K562 (cell line): ENCODE data around the gene TARBP2. TPM values are rescaled to one million over a fixed set of nuclear protein-coding genes. Genes with fewer than 3 reads are reported as not detected.

Source experiments
- ATAC-seq: fragments of 200-7000 bp; cut with Tn5 transposase; 3 replicates; pipeline ENCODE4 v1.9.1; 2020; ENCODE audit warnings: moderate library complexity
- BruUV-seq: library from RNA; stranded (reverse); fragments of 400-500 nt; replicated peaks from 2 replicates; lab custom pipeline; 2021; lab: Mats Ljungman, UMichigan
- CTCF ChIA-PET: fragments of 300-600 bp; formaldehyde crosslinking; extraction: SDS; loops from one replicate; lab custom pipeline; 2021; ENCODE audit warnings: low intra/inter-chr PET ratio; lab: Yijun Ruan, JAX
- POLR2A ChIA-PET: fragments of 300-600, 350-650 bp; sonication (Branson Sonifier 250); formaldehyde crosslinking; extraction: SDS; loops from one replicate; lab custom pipeline; 2021; ENCODE audit warnings: antibody characterized with exemption, inconsistent platforms; lab: Yijun Ruan, JAX
- DNase-seq, 4 experiments: peaks; one replicate each; pipeline versions ENCODE4 v3.0.0 to v3.0.0-alpha.2; 2011 to 2018; ENCODE audit warnings: low spot score in 3 of 4, mixed read lengths in 3 of 4; ENCODE audit errors: extremely low read depth in 1 of 4
- FAIRE-seq: peaks from 2 replicates; lab custom pipeline; 2011; peaks lifted over from hg19 to GRCh38; lab: Jason Lieb, UNC
- H2AFZ ChIP-seq: 2 replicates; pipeline ENCODE4 v1.6.0; 2011; ENCODE audit warnings: low read depth, low read length, control low read depth, inconsistent platforms
- H3K27ac ChIP-seq: fragments of 200-600 bp; 3 replicates; pipeline ENCODE4 v1.8.0; 2011; ENCODE audit warnings: low read depth, mild to moderate bottlenecking, control low read depth, inconsistent platforms, low read length, moderate library complexity, mixed read lengths; ENCODE audit errors: extremely low read depth
- H3K27me3 ChIP-seq, 2 experiments: fragments of 300-600 bp in 1 of 2; 2 replicates in 1 of 2; 3 replicates in 1 of 2; pipeline versions ENCODE4 v1.6.0 to v1.8.0; 2011; ENCODE audit warnings: inconsistent platforms in 2 of 2, low read length in 2 of 2, mild to moderate bottlenecking in 1 of 2, mixed read lengths in 1 of 2, moderate library complexity in 1 of 2; ENCODE audit not compliant: control insufficient read depth in 2 of 2, insufficient read depth in 2 of 2
- H3K36me3 ChIP-seq: fragments of 300-600 bp; 3 replicates; pipeline ENCODE4 v1.8.0; 2011; ENCODE audit warnings: mild to moderate bottlenecking, low read length, inconsistent platforms; ENCODE audit not compliant: control insufficient read depth, insufficient read depth
- H3K4me1 ChIP-seq, 2 experiments: fragments of 200-600 bp in 1 of 2; replicated peaks in 1 of 2; 2 replicates in 1 of 2; 3 replicates in 1 of 2; pipeline versions ENCODE4 v1.5.1 to v1.8.0; 2011; ENCODE audit warnings: inconsistent platforms in 2 of 2, low read length in 2 of 2, mild to moderate bottlenecking in 1 of 2, mixed read lengths in 1 of 2, moderate library complexity in 1 of 2; ENCODE audit not compliant: control insufficient read depth in 2 of 2, insufficient read depth in 2 of 2
- H3K4me2 ChIP-seq: 2 replicates; pipeline ENCODE4 v1.6.1; 2011; ENCODE audit warnings: low read length, control low read depth, inconsistent platforms, mixed read lengths; ENCODE audit not compliant: insufficient read depth
- H3K4me3 ChIP-seq: fragments of 200-600 bp; sonication (generic), shearing (Covaris generic); 2 replicates; pipeline ENCODE4 v1.5.1; 2016; ENCODE audit warnings: control low read depth, inconsistent platforms
- H3K79me2 ChIP-seq: fragments of 200-600 bp; 3 replicates; pipeline ENCODE4 v1.8.0; 2011; ENCODE audit warnings: low read length, inconsistent platforms; ENCODE audit not compliant: control insufficient read depth, insufficient read depth
- H3K9ac ChIP-seq, 2 experiments: 2 replicates each; pipeline versions ENCODE4 v1.6.0 to v1.6.1; 2011; ENCODE audit warnings: low read depth in 2 of 2, low read length in 2 of 2, control low read depth in 1 of 2, inconsistent platforms in 1 of 2, mild to moderate bottlenecking in 1 of 2, mixed read lengths in 1 of 2; ENCODE audit not compliant: insufficient read depth in 1 of 2
- H3K9me1 ChIP-seq: one replicate; pipeline ENCODE4 v1.6.0; 2011; ENCODE audit warnings: inconsistent platforms, mild to moderate bottlenecking, low read length, moderate library complexity; ENCODE audit not compliant: control insufficient read depth, insufficient read depth
- H3K9me3 ChIP-seq: replicated peaks from 2 replicates; pipeline ENCODE4 v1.5.1; 2011; ENCODE audit warnings: low read depth, low read length, inconsistent platforms; ENCODE audit not compliant: control insufficient read depth, insufficient read depth
- H4K20me1 ChIP-seq: replicated peaks from 2 replicates; pipeline ENCODE4 v1.6.1; 2011; ENCODE audit warnings: low read length, inconsistent platforms, mixed read lengths; ENCODE audit not compliant: control insufficient read depth, insufficient read depth
- BRD9 ChIP-seq: fragments of 450-650 bp; IDR thresholded peaks from 2 replicates; pipeline ENCODE4 v1.6.1; 2018; ENCODE audit warnings: low read depth; ENCODE audit not compliant: partially characterized antibody
- GATA2 ChIP-seq: sonication (generic); formaldehyde crosslinking; IDR thresholded peaks from 2 replicates; pipeline ENCODE4 v1.4.0; 2020; ENCODE audit warnings: mild to moderate bottlenecking, missing genetic modification reagents
- HDGF ChIP-seq: fragments of 450-650 bp; IDR thresholded peaks from 2 replicates; pipeline ENCODE4 v1.6.1; 2016
- MCM7 ChIP-seq, 2 experiments: fragments of 450-650 bp; IDR thresholded peaks; 2 replicates each; pipeline ENCODE4 v1.6.1; 2016 to 2018
- RBFOX2 ChIP-seq: fragments of 200-400 bp; formaldehyde crosslinking; IDR thresholded peaks from 2 replicates; pipeline ENCODE4 v1.6.1; 2017; ENCODE audit warnings: low read depth, mild to moderate bottlenecking, low read length, moderate library complexity
- WGBS: fragments of 100-300 bp; shearing (Covaris generic); methylation state at CpG from one replicate; pipeline ENCODE4 v1.1.6; 2016; ENCODE audit warnings: low coverage, mixed read lengths; ENCODE audit not compliant: insufficient coverage; ENCODE audit errors: missing lambda C conversion rate; 5-methylcytosine and 5-hydroxymethylcytosine counted together
- in situ Hi-C: fragments of 300-500 bp; cut with MboI; formaldehyde crosslinking; loops from 4 replicates; pipeline ENCODE4 v1.15.0; 2018; ENCODE audit warnings: inconsistent platforms, mixed read lengths
- intact Hi-C: fragments of 100-400 bp; cut with micrococcal nuclease; formaldehyde crosslinking; loops from 2 replicates; pipeline ENCODE4 v1.14.2; 2022
- polyA plus RNA-seq, 8 experiments: library from polyadenylated mRNA; depleted of rRNA in 4 of 8; stranded (reverse) in 5 of 8; unstranded in 3 of 8; fragments of >200 nt; fragmentation: Nextera tagmentation in 2 of 8; fragmentation: Illumina TruSeq in 1 of 8; extraction: Ambion mirVana in 2 of 8; extraction: Trizol in 1 of 8; gene quantifications; 2 replicates each; pipeline versions ENCODE4 v1.2.1 to v1.2.3, GENCODE V29; 2011 to 2014; ENCODE audit warnings: inconsistent platforms in 1 of 8, missing spikeins in 1 of 8
- total RNA-seq, 7 experiments: library from RNA; depleted of rRNA in 6 of 7; stranded (reverse); fragments of >200 nt in 6 of 7; fragmentation: Illumina TruSeq in 2 of 7; extraction: Trizol in 2 of 7; gene quantifications; 2 replicates each; pipeline versions ENCODE4 v1.2.1 to v1.2.3, GENCODE V29; 2011 to 2021; ENCODE audit warnings: low replicate concordance in 1 of 7
- TF ChIP-seq, protein P1 (sequence below): conservative IDR thresholded peaks from 2 replicates; pipeline ENCODE4 v1.6.1; 2011; ENCODE audit warnings: low read depth, mild to moderate bottlenecking, low read length; ENCODE audit not compliant: control insufficient read depth

TARBP2 gene
- total and polyA plus RNA-seq, 9 of the 15 experiments (the other 6 are each of a cell fraction or from before 2014, with no cell fraction given): 5.6 to 69.0 (median 44.6) TPM

DNA sequence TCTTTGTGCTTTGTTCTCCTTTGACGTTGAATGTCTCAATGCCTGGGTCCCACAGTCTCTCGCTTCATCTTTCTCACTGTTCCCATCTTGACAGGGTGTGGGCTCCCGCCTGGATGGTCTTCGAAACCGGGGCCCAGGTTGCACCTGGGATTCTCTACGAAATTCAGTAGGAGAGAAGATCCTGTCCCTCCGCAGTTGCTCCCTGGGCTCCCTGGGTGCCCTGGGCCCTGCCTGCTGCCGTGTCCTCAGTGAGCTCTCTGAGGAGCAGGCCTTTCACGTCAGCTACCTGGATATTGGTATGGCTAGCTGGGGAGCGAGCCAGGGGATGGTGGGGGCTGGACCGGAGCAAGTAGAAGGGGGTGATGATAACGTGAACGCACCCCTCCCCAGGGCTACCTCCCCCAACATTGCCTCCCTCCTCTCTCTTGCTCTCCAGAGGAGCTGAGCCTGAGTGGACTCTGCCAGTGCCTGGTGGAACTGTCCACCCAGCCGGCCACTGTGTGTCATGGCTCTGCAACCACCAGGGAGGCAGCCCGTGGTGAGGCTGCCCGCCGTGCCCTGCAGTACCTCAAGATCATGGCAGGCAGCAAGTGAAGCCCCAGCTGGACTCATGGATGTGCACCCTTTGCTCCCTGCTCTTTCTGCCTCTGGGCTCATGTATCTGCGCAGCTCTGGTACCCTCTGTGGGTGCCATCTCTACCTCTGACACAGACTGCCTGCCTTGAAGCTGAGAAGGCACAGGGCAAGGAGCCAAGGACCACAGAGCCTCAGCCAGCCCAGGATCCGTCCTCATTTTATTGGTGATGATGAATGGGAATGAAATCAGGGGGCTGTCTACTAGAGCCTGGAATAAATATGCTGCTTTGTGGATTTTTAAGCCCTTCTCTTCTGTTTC, 4.7 kb downstream of the TARBP2 start:
- Histone ChIP-seq H3K4me1 (peaks cover 16 to 25% of the 10 kb centered on the region in 2 experiments; a peak in 4 of 5 replicates), H3K4me3 (no peak overlapping the region), H2AFZ (no peak overlapping the region), H3K9me1 (no peaks in the 10 kb centered on the region), H4K20me1 (no peaks in the 10 kb centered on the region), H3K27me3 (no peaks in the 10 kb centered on the region), H3K27ac (no peak overlapping the region), H3K79me2 (peaks cover 20% of the 10 kb centered on the region), H3K9me3 (no peaks in the 10 kb centered on the region), H3K9ac (peak overlapping the region in 1 of 2 experiments; percentile 56; a peak in 1 of 4 replicates), H3K4me2 (no peak overlapping the region), H3K36me3 (peaks cover 44% of the 10 kb centered on the region; the same call in 2 of the 3 replicates)
- in situ Hi-C loops: loop anchor here (10.0 kb wide), 1 partner anchor 181 kb away; the partner anchor contains the start of gene AAAS
- intact Hi-C loops: loop anchor here (5.0 to 10.0 kb wide), 2 partner anchors 84 to 441 kb away; partner anchors contain the start of gene AMHR2
- DNase-seq: no peak
- ChIA-PET CTCF (no interaction called here), POLR2A (interaction anchor here (0.6 kb wide), 1 partner anchor 118 kb away, joined by 3 read pairs; no protein-coding TSS in a partner anchor)
- no peak for FAIRE-seq
- no TSS peak for BruUV-seq
- TF ChIP-seq BRD9: no peak
- TF ChIP-seq RBFOX2: 0 out of 2 replicates have a peak, but pooled peaks have one; percentile 25
- ATAC-seq: no peak
- 76% methylated on average over 17 of the region's 19 CpGs for WGBS

DNA sequence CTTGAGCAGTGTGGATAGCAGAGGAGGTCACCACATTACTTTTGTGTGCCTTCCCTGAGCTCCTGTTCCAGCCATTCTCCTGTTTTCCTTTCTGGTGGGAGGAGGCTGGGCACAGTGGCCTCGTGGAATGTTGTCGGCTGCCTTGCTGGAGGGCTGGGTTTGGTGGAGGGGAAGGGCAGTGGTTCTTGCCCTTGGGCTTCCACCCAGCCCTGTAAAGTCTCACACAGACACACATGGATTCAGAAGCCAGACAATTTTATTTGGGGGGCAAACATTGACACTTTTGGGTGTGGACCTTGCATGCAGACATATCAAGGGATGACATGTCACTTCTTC, 5.3 kb downstream of the TARBP2 start:
- in situ Hi-C loops: loop anchor here (10.0 kb wide), 1 partner anchor 182 kb away; the partner anchor contains the start of gene AAAS
- FAIRE-seq: no peak
- TF ChIP-seq MCM7 (IDR thresholded peaks at IDR 0.05): no peak
- no peak for TF ChIP-seq HDGF
- no peak for TF ChIP-seq GATA2 (CRISPR knock-in tag)
- TF ChIP-seq, protein P1, sequence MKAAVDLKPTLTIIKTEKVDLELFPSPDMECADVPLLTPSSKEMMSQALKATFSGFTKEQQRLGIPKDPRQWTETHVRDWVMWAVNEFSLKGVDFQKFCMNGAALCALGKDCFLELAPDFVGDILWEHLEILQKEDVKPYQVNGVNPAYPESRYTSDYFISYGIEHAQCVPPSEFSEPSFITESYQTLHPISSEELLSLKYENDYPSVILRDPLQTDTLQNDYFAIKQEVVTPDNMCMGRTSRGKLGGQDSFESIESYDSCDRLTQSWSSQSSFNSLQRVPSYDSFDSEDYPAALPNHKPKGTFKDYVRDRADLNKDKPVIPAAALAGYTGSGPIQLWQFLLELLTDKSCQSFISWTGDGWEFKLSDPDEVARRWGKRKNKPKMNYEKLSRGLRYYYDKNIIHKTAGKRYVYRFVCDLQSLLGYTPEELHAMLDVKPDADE: no peak

More for the DNA sequence above, 5.3 kb downstream of the TARBP2 start:
- Histone ChIP-seq H3K27ac (no peak overlapping the region), H2AFZ (no peak overlapping the region), H3K9me3 (no peaks in the 10 kb centered on the region), H3K36me3 (peaks cover 45% of the 10 kb centered on the region; the same call in 2 of the 3 replicates), H3K4me2 (no peak overlapping the region), H3K9me1 (no peaks in the 10 kb centered on the region), H3K79me2 (peaks cover 18% of the 10 kb centered on the region), H3K9ac (peak overlapping the region in 1 of 2 experiments; percentile 10; a peak in 1 of 4 replicates), H3K4me3 (no peak overlapping the region), H3K4me1 (peaks cover 16 to 19% of the 10 kb centered on the region in 2 experiments; a peak in 4 of 5 replicates), H4K20me1 (no peaks in the 10 kb centered on the region), H3K27me3 (no peaks in the 10 kb centered on the region)
- no TSS peak for BruUV-seq
- ChIA-PET CTCF (no interaction called here), POLR2A (interaction anchor here (0.6 kb wide), 1 partner anchor 117 kb away, joined by 3 read pairs; no protein-coding TSS in a partner anchor)
- DNase-seq (no peak), ATAC-seq (no peak)
- intact Hi-C loops: loop anchor here (5.0 to 10.0 kb wide), 2 partner anchors 84 to 442 kb away; partner anchors contain the start of gene AMHR2
- 88% methylated on average over 2 of the region's 2 CpGs for WGBS
